Medulla oblongata (tissue), 1 donor: ENCODE results near the gene GJC2.

Experiments
- DNase-seq: peaks from one replicate; pipeline ENCODE4 v3.0.0-alpha.2; 2015; ENCODE audit errors: extremely low spot score

Gene GJC2

DNA sequence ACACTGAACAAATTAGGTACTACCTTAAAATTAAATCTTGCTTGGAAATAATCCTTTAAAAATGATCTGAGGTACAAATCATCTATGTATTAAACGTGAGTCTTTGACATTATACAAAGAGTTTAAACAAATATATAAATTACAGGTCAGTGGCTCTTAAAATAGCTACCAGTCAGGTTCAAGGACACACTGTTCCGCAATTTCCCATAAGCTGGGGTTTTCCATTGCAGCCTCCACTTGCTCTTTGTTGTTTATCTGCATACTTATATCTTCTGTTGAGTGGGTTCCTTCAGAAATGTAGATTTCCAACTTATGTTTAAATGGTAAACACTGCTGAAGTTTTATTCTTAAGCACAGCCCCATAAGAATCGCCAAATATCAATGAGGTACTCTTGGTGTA lies 34.9 kb upstream of the GJC2 start:
- no peak for DNase-seq

DNA sequence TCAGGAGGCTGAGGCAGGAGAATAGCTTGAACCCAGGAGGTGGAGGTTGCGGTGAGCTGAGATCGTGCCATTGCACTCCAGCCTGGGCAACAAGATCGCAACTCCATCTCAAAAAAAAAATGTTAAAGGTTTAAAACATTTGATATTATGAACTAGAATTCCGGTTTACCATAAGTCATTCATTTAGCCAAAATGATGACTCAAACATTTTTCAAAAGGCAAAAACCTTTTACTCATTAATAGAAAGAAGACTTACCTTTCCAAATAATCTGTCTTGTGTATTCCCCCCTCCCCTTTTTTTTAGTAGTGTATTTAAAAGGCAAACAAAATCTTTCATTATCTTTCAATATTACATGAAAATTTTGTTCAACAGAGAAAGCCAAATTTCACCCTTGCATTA lies 32.4 kb upstream of the GJC2 start:
- DNase-seq: no peak

DNA sequence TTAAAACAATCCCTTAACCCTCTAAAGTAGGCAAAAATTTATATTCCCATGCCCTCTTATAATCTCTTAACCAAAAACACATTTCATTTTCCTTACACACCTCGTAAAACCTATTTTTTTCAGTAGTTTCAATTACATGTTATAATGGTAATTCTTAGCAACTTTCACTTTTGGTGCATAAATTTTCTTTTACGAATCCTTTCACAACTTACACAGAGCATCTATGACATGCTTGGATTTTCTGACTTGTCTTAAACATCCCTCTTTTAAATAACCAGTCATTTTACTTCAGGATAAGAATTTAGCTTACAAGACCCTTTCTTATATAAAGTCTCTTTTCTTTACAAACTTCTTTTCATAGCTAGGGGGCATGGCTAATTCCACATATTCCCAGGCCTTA lies 31.7 kb upstream of the GJC2 start:
- DNase-seq: no peak

DNA sequence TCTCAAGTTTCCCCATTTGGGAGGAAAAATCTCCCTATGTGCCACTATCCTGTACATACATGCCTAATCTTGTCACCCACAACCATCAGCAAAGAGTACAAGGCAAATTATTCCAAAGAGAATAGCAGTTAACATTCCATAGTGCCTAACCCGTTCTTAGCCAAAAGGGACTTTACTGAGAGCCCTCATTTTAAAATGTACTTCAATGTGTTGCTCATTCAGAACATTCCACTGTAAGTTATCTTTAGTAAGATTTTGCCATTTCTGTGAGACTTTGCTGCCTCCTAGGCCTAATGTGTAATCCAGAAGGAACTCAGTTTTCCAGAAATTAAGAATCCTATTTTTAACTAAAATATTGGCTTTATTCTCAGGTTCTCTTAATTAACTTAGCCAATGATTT lies 29.4 kb upstream of the GJC2 start:
- DNase-seq: no peak

GRCh38 chr1:228120857-228121489 lies 28.8 kb upstream of the GJC2 start:
- no peak for DNase-seq

DNA sequence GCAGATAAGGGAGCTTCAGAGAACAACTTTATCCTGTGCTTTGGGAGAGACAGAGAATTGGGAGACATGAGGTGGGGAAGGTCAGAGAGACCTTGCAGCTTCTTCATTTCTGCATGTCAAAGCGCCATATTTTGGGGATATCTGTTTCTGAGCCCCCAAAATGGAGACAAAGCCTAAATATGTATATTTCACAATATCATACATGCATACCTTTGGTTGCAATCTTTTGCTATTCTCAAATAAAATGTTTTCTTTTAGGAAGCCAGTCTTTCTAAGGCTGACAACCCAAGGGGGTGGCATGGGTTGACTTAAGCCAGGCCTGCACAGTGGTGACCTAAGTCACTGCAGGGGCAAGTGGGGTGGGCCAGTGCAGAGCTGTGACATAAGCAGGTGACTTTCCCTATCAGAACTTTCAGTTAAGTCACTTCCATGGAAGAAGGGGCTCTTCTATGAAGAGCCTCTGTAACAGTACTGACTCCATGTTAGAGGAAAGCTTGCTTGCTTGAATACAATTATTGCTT lies 26.7 kb upstream of the GJC2 start:
- no peak for DNase-seq

- DNase-seq: no peak
Observed at GRCh38 chr1:228123505-228123904, 26.2 kb upstream of the GJC2 start.

GRCh38 chr1:228125185-228125584 lies 24.5 kb upstream of the GJC2 start:
- no peak for DNase-seq

- no peak for DNase-seq
Observed at GRCh38 chr1:228131766-228132165, 18.0 kb upstream of the GJC2 start.

DNA sequence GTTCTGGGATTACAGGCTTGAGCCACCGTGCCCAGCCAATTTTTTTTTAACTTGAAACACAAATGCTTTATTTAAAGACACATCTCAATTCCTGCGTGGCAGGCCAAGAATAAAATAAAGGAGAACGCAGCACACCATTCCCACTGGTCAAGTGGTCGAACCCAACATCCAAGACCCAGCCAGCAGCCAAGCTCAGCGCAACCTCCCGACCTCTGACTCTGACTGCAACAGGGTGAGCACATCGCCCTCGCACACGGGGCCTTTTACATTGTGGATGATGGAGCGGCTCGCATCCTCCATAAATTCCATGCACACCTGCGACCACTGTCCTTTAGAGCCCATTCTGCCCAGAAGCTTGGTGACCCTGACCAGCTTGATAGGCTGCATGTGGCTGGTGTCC lies 15.1 kb upstream of the GJC2 start:
- DNase-seq: no peak

- DNase-seq: no peak
Observed at GRCh38 chr1:228136901-228137300, 12.8 kb upstream of the GJC2 start.

DNA sequence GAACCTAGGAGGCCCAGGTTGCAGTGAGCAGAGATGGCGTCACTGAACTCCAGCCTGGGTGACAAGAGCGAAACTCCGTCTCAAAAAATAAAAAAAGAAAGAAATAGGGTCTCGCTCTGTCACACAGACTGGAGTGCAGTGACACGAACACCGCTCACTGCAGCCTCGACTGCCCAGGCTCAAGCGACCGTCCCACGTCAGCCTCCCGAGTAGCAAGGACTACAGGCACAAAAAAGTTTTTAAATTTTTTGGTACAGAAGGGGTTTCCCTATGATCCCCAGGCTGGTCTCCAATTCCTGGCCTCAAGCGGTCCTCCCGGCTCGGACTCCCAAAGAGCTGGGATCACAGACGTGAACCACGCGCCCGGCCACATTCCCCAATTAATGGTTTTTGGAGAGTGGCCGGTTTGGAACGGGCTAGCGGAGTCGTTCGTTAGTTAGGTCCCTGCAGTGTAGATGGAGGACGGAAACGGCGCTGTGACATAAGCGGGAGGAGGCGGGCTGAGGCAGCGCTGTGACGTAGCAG lies 10.3 kb upstream of the GJC2 start:
- DNase-seq: no peak

GRCh38 chr1:228139931-228140723 lies 9.6 kb upstream of the GJC2 start, which contains the start of gene GUK1:
TSS of gene GUK1 (plus strand) at chr1:228140279. CDS start at chr1:228140303, 24 bp downstream.
- peak; percentile 97 for DNase-seq

DNA sequence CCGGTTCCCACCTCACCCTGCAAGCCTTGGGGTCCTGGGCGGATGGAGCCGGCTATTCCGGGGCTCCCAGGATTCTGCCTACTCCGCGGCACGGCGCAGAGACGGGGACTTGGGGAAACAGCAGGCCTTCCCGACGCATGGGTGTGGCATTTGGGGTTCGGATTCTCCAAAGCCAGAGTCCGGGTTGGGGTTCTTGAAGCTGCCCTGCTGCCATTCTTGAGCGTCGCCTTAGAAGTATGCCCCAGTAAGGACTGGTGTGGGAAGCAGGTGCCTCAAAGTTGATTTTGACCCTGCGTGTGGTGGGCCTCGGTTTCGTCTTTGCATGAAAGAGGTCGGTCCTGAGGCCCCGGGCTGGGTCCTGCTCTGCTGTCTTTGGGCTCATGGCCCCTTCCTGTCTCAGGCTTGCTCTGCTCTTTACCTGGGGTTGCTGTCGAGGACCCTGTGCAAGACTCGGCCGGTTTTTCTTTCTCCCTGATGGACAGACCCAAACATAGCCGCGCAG lies 9.0 kb upstream of the GJC2 start:
- DNase-seq: no peak

DNA sequence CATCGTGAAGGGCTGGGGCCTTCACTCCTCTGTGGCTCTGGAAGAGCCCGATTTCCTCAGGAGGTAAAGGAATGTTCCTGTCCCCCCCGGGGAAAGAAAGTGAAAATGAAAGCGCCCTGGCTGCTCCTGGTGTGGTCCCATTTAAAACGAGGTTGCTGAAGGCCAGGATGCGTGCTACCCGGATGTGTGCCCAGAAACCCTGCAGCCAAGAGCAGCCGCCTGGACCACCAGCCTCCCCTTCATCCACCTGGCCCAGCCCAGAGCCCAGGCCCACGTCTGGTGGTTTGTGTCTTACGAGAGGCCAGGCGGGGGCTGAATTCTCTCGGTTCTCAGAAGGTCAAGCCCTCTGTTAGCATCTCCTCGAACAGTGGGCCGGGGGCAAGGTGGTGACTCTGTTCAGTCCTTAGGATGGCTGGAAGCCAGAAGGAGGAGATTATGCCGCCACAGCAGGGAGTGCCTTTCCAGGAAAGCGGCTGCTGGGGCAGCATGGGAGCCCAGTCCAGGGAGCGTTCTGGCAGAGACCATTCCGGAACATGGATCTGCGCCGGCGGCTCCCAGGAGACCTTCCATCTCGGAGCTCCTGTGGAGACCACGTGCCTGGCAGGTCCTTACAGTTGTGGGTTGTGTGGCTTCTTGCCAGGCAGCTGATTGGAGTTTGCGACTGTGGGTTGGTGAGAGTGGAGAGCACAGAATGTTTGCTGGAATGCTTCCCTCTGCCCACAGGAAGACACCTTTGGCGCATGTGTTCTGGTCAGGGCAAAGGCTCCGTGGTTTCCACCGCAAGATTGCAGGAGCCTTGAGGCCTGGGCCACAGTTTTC lies 8.3 kb upstream of the GJC2 start:
- DNase-seq: peak; percentile 30

- DNase-seq: no peak
Observed at GRCh38 chr1:228142155-228142691, 7.5 kb upstream of the GJC2 start.

- DNase-seq: no peak
Observed at GRCh38 chr1:228142701-228143136, 7.0 kb upstream of the GJC2 start.

- no peak for DNase-seq
Observed at GRCh38 chr1:228143480-228144192, 6.1 kb upstream of the GJC2 start.

DNA sequence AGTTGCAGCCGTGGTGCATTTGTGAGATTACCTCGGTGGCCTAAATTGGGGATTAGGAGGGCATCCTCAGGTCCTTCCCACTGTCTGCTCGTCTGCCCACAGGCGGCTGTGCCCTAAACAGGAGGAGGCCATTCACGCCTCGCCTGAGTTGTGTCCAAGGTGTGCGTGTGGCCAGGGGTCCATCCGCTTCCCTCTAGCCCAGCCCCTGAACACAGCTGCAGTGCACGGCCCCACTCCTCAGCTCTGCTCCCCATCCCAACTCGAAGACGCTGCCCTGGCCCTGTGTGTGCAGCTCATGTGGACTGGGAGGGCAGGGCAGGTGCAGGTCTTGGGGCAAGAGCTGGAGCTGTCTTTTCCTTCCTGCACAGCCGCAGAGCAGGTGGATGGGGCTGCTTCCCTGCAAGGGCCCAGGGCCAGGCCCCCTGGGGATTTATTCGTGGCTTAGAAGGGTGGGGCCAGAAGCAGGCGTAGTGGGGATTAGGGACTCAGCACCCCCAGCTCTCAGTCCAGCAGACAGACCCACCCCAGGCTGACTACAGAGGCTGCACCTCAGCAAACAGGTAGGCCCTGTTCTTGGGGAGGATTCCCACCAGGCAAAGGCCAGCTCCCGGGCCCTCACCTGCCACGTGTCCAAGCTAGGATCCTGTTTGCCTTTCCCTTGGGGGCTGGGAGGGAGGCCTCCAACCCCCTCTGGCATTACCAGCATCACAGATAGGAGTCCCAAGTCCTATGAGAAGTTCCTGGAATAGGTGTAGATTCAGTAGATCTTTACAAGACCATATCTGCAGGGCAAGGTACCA lies 5.3 kb upstream of the GJC2 start:
- no peak for DNase-seq

- DNase-seq: no peak
Observed at GRCh38 chr1:228144993-228145343, 4.8 kb upstream of the GJC2 start.
